ENCODE measurements around the gene LCNL1.

Gene LCNL1

GRCh38 chr9:137011907-137012675 lies 29.3 kb downstream of the LCNL1 start:
- no peak for DNase-seq (ENCODE audit: low read depth in 2 of 2)

GRCh38 chr9:137012694-137013570 lies 30.1 kb downstream of the LCNL1 start:
- DNase-seq (ENCODE audit: low read depth in 2 of 2): no peak

- no peak for DNase-seq (ENCODE audit: low read depth in 2 of 2)
Observed at GRCh38 chr9:137013571-137013940, 30.8 kb downstream of the LCNL1 start.

- DNase-seq (ENCODE audit: low read depth in 2 of 2): no peak
Observed at GRCh38 chr9:137014166-137014565, 31.4 kb downstream of the LCNL1 start.

- no peak for DNase-seq (ENCODE audit: low read depth in 2 of 2)
Observed at GRCh38 chr9:137014776-137015539, 32.2 kb downstream of the LCNL1 start.

- DNase-seq (ENCODE audit: low read depth in 2 of 2): no peak
Observed at GRCh38 chr9:137015540-137015930, 32.7 kb downstream of the LCNL1 start.

- DNase-seq (ENCODE audit: low read depth in 2 of 2): no peak
Observed at GRCh38 chr9:137015976-137016375, 33.2 kb downstream of the LCNL1 start.

GRCh38 chr9:137016436-137016835 lies 33.6 kb downstream of the LCNL1 start:
- no peak for DNase-seq (ENCODE audit: low read depth in 2 of 2)

GRCh38 chr9:137017071-137017470 lies 34.3 kb downstream of the LCNL1 start:
- no peak for DNase-seq (ENCODE audit: low read depth in 2 of 2)

- DNase-seq (ENCODE audit: low read depth in 2 of 2): no peak
Observed at GRCh38 chr9:137017791-137018497, 35.2 kb downstream of the LCNL1 start.

- DNase-seq (ENCODE audit: low read depth in 2 of 2): no peak
Observed at GRCh38 chr9:137018761-137019559, 36.2 kb downstream of the LCNL1 start.

GRCh38 chr9:137019891-137020683 lies 37.3 kb downstream of the LCNL1 start:
- DNase-seq (ENCODE audit: low read depth in 2 of 2): no peak

GRCh38 chr9:137020771-137021567 lies 38.2 kb downstream of the LCNL1 start:
- DNase-seq (ENCODE audit: low read depth in 2 of 2): no peak

- DNase-seq (ENCODE audit: low read depth in 2 of 2): no peak
Observed at GRCh38 chr9:137021568-137021978, 38.8 kb downstream of the LCNL1 start.

- DNase-seq (ENCODE audit: low read depth in 2 of 2): peak; percentile 39 to 55
Observed at GRCh38 chr9:137021979-137022661, 39.3 kb downstream of the LCNL1 start.

- DNase-seq (ENCODE audit: low read depth in 2 of 2): no peak
Observed at GRCh38 chr9:137022662-137023008, 39.8 kb downstream of the LCNL1 start.

GRCh38 chr9:137023157-137023556 lies 40.4 kb downstream of the LCNL1 start:
- DNase-seq (ENCODE audit: low read depth in 2 of 2): no peak

- DNase-seq (ENCODE audit: low read depth in 2 of 2): no peak
Observed at GRCh38 chr9:137023583-137023991, 40.8 kb downstream of the LCNL1 start.

Data from stimulated activated CD8-positive, alpha-beta memory T cell treated with anti-CD3 and anti-CD28 coated beads, Interleukin-2, amount 100 ng/mL, for 1 hour (primary cell).